SK-N-SH (cell line): ENCODE measurements around the gene MUC13.

Source experiments
- CTCF ChIP-seq: fragments of 200-600 bp; sonication (generic); IDR thresholded peaks from 2 replicates; pipeline ENCODE4 v1.6.1; 2017; ENCODE audit warnings: antibody characterized with exemption, mild to moderate bottlenecking, moderate library complexity
- EP300 ChIP-seq, 2 experiments: IDR thresholded peaks; 2 replicates each; pipeline versions ENCODE4 v1.4.0 to v1.6.1; 2012; ENCODE audit warnings: borderline replicate concordance in 1 of 2, low read depth in 1 of 2, low read length in 1 of 2
- FOXJ3 ChIP-seq: sonication (generic); formaldehyde crosslinking; IDR thresholded peaks from 2 replicates; pipeline ENCODE4 v1.5.1; 2020; ENCODE audit warnings: mild to moderate bottlenecking, missing genetic modification reagents
- POLR2AphosphoS5 ChIP-seq: IDR thresholded peaks from 2 replicates; pipeline ENCODE4 v1.6.1; 2012; ENCODE audit warnings: low read depth, low read length
- REST ChIP-seq: IDR thresholded peaks from 2 replicates; pipeline ENCODE4 v1.6.1; 2012; ENCODE audit warnings: mild to moderate bottlenecking, low read depth, low read length, moderate library complexity

GRCh38 chr3:124907957-124908356 is 26.6 kb downstream of the MUC13 start:
- TF ChIP-seq FOXJ3 (CRISPR knock-in tag) = no peak
- TF ChIP-seq CTCF = no peak
- no peak for TF ChIP-seq EP300 (IDR thresholded peaks at IDR 0.05; ENCODE audit: borderline replicate concordance in 1 of 2, low read depth in 1 of 2, low read length in 1 of 2)
- no peak for TF ChIP-seq REST
- TF ChIP-seq POLR2AphosphoS5 = no peak
